HCT116 (cell line): Measurements from ENCODE around the gene GOT1.

Experiments
- ATF3 ChIP-seq: IDR thresholded peaks from 2 replicates; pipeline ENCODE4 v1.6.1; 2012
- CTCF ChIP-seq, 3 experiments: fragments of 200-600 bp in 1 of 3; sonication (generic) in 1 of 3; IDR thresholded peaks in 2 of 3; conservative IDR thresholded peaks in 1 of 3; 2 replicates each; pipeline ENCODE4 v1.5.1; 2012 to 2017; ENCODE audit warnings: low read depth in 2 of 3, low read length in 2 of 3, antibody characterized with exemption in 1 of 3, borderline replicate concordance in 1 of 3, control low read depth in 1 of 3, mild to moderate bottlenecking in 1 of 3, mixed read lengths in 1 of 3, mixed run types in 1 of 3, moderate library complexity in 1 of 3; ENCODE audit not compliant: insufficient read depth in 1 of 3
- ELF1 ChIP-seq: IDR thresholded peaks from 2 replicates; pipeline ENCODE4 v1.6.1; 2012; ENCODE audit warnings: low read depth, borderline replicate concordance
- EZH2 ChIP-seq: fragments of 200-600 bp; sonication (generic); IDR thresholded peaks from 2 replicates; pipeline ENCODE4 v1.6.1; 2017; ENCODE audit warnings: antibody characterized with exemption, mixed run types
- POLR2A ChIP-seq: IDR thresholded peaks from 2 replicates; pipeline ENCODE4 v1.7.0; 2011; ENCODE audit warnings: borderline replicate concordance; ENCODE audit not compliant: insufficient read depth, insufficient read length; ENCODE audit errors: extremely low read depth
- SIN3A ChIP-seq: IDR thresholded peaks from 2 replicates; pipeline ENCODE4 v1.6.1; 2012; ENCODE audit warnings: low read depth

- TF ChIP-seq SIN3A (no peak), CTCF (IDR thresholded peaks at IDR 0.05 in 2 of 3, conservative IDR thresholded peaks at IDR 0.05 in 1 of 3; ENCODE audit: borderline replicate concordance in 1 of 3, insufficient read depth in 1 of 3, low read depth in 2 of 3, low read length in 2 of 3) (no peak), EZH2 (no peak), ATF3 (no peak), POLR2A (no peak), ELF1 (no peak)
These were observed 63.8 kb downstream of the GOT1 start for GRCh38 chr10:99366666-99367065.
